Activated B cell treated with CpG ODN at 0.5 μM for 24 hours (primary cell): ENCODE data around the gene FCGBP. TPM values are rescaled to one million over a fixed set of nuclear protein-coding genes. Genes with fewer than 3 reads are reported as not detected.

Experiments used
- ATAC-seq: fragments of 200-7000 bp; cut with Tn5 transposase; one replicate; pipeline ENCODE4 v1.10.0; 2021; ENCODE audit warnings: low read depth, mild to moderate bottlenecking, moderate library complexity
- CTCF ChIA-PET: fragments of 350-600 bp; sonication (Branson Sonifier 250); formaldehyde crosslinking; loops from one replicate; lab custom pipeline; 2021; ENCODE audit warnings: antibody characterized with exemption; lab: Charles Lee
- POLR2A ChIA-PET: fragments of 350-600 bp; sonication (Branson Sonifier 250); formaldehyde crosslinking; loops from one replicate; lab custom pipeline; 2021; ENCODE audit warnings: antibody characterized with exemption; lab: Charles Lee
- DNase-seq: peaks from one replicate; pipeline ENCODE4 v3.0.0; 2022
- H3K27ac Mint-ChIP-seq: one replicate; pipeline ENCODE4 v1.8.0; 2020; ENCODE audit warnings: mixed read lengths
- H3K27me3 Mint-ChIP-seq: one replicate; pipeline ENCODE4 v1.8.0; 2021; ENCODE audit warnings: mixed read lengths
- H3K36me3 Mint-ChIP-seq: one replicate; pipeline ENCODE4 v1.8.0; 2021; ENCODE audit warnings: low read depth, mixed read lengths
- H3K4me1 Mint-ChIP-seq: one replicate; pipeline ENCODE4 v1.8.0; 2021; ENCODE audit warnings: mixed read lengths
- H3K4me3 Mint-ChIP-seq: one replicate; pipeline ENCODE4 v1.8.0; 2020; ENCODE audit warnings: mild to moderate bottlenecking, mixed read lengths
- H3K9me3 Mint-ChIP-seq: one replicate; pipeline ENCODE4 v1.8.0; 2020; ENCODE audit warnings: mixed read lengths
- intact Hi-C: fragments of 100-400 bp; cut with micrococcal nuclease; formaldehyde crosslinking; loops from one replicate; pipeline ENCODE4 v1.15.1; 2024
- total RNA-seq: library from RNA; stranded (reverse); gene quantifications from 2 replicates; pipeline ENCODE4 v1.2.3, GENCODE V29; 2022
- TF ChIP-seq, protein P1 (sequence below): fragments of 200-600 bp; IDR thresholded peaks from one replicate; pipeline ENCODE4 v1.8.0; 2022; ENCODE audit warnings: antibody characterized with exemption, mild to moderate bottlenecking

FCGBP gene
- total RNA-seq, 1 donor from 2014 or later, result 6.1 TPM

DNA sequence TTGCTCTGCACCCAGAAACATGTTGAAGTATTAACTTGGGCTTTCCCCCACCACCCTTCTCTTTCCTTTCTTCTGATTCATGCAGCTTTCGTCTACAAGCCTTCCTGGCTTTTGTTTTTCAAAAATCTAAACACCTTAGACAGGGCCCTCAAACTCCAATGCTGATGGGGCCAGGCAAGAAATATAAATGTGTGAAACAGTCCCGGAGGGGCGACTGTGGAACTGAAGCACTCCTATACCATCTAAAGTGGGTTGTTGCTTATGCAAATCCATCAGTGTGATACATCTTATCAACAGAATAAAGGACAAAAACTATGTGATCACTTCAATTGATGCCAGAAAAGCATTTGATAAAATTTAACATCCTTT lies 6.1 kb downstream of the FCGBP start:
- Mint-ChIP-seq H3K27ac (no peak overlapping the region), H3K36me3 (no peaks in the 10 kb centered on the region), H3K9me3 (no peaks in the 10 kb centered on the region), H3K4me1 (no peaks in the 10 kb centered on the region), H3K27me3 (no peaks in the 10 kb centered on the region), H3K4me3 (no peak overlapping the region)
- intact Hi-C loops, result no loop called here
- TF ChIP-seq, protein P1, sequence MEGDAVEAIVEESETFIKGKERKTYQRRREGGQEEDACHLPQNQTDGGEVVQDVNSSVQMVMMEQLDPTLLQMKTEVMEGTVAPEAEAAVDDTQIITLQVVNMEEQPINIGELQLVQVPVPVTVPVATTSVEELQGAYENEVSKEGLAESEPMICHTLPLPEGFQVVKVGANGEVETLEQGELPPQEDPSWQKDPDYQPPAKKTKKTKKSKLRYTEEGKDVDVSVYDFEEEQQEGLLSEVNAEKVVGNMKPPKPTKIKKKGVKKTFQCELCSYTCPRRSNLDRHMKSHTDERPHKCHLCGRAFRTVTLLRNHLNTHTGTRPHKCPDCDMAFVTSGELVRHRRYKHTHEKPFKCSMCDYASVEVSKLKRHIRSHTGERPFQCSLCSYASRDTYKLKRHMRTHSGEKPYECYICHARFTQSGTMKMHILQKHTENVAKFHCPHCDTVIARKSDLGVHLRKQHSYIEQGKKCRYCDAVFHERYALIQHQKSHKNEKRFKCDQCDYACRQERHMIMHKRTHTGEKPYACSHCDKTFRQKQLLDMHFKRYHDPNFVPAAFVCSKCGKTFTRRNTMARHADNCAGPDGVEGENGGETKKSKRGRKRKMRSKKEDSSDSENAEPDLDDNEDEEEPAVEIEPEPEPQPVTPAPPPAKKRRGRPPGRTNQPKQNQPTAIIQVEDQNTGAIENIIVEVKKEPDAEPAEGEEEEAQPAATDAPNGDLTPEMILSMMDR, result no peak
- no peak for DNase-seq
- ATAC-seq, result no peak
- POLR2A ChIA-PET, result no interaction called here
- CTCF ChIA-PET, result interaction anchor here (1.1 kb wide), 1 partner anchor 42 kb away, joined by 4 read pairs; the partner anchor contains the start of gene PSMC4

DNA sequence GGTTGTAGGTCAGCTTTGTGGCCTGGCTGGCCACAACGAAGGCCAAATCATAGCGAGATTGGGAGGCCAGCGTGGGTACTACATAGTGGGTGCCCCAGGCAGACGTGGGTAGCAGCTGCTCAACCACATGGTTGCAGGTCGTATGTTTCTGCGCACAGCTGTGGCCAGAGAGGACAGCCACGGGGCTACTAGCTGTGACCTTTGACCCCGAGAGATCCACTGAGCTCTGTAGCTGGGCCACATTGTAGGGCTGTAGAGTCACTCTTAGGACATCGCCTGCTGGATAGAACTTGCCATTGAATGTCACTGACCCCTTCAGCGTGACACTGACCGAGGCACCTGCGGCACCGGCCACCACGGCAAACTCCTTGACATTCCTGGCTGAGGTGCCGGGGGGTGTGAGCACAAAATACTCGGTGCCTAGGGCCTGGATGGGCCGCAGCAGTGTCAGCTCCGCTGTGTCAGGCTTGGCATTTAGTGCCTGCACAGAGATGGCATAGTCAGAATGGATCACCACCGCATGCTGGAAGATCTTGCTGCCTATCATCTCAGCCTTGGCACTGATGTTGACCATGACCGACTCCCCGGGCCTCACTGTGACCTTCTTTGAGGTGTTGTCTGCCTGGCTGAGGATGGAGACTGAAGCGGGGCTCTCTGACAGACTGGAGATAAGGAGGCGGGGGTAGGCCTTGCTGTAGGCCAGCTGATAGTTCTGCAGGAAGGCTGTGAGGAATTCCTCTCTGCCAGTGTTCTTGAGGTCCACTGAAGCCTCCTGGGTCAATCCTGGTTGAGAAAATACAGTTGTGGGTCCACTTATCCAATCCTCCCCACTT lies 6.7 kb downstream of the FCGBP start:
- H3K9me3 Mint-ChIP-seq, result no peaks in the 10 kb centered on the region
- H3K27ac Mint-ChIP-seq, result no peak overlapping the region
- no peaks in the 10 kb centered on the region for H3K36me3 Mint-ChIP-seq
- no peak for ATAC-seq
- POLR2A ChIA-PET, result no interaction called here
- no peaks in the 10 kb centered on the region for H3K4me1 Mint-ChIP-seq
- DNase-seq, result no peak
- intact Hi-C loops, result no loop called here
- H3K27me3 Mint-ChIP-seq, result no peaks in the 10 kb centered on the region
- no peak overlapping the region for H3K4me3 Mint-ChIP-seq
- TF ChIP-seq, protein P1, result no peak
- CTCF ChIA-PET, result interaction anchor here (1.1 kb wide), 1 partner anchor 43 kb away, joined by 4 read pairs; the partner anchor contains the start of gene PSMC4

DNA sequence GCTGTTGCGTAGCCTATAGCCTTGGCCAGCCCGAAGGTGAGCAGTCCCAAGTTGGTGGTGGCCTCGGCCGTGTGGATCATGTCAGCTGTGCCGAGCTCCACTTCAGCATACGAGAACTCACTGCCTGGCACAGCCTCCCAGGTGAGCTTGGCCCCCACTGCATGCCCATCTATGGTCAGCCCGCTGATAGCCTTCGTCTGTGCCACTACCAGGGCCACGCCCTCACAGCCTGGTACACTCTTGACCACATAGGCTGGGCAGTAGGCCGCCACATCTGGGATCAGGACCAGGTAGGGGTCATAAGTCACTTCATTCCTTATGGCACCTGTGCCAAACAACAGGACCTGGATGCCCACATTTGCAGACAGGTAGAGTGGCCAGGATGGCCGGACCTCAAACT lies 7.4 kb downstream of the FCGBP start:
- Mint-ChIP-seq H3K36me3 (no peaks in the 10 kb centered on the region), H3K27ac (no peak overlapping the region), H3K27me3 (no peaks in the 10 kb centered on the region), H3K4me1 (no peaks in the 10 kb centered on the region), H3K4me3 (no peak overlapping the region), H3K9me3 (no peaks in the 10 kb centered on the region)
- ATAC-seq (no peak), DNase-seq (no peak)
- TF ChIP-seq, protein P1, result no peak
- intact Hi-C loops, result no loop called here
- POLR2A ChIA-PET, result no interaction called here
- CTCF ChIA-PET, result no interaction called here

DNA sequence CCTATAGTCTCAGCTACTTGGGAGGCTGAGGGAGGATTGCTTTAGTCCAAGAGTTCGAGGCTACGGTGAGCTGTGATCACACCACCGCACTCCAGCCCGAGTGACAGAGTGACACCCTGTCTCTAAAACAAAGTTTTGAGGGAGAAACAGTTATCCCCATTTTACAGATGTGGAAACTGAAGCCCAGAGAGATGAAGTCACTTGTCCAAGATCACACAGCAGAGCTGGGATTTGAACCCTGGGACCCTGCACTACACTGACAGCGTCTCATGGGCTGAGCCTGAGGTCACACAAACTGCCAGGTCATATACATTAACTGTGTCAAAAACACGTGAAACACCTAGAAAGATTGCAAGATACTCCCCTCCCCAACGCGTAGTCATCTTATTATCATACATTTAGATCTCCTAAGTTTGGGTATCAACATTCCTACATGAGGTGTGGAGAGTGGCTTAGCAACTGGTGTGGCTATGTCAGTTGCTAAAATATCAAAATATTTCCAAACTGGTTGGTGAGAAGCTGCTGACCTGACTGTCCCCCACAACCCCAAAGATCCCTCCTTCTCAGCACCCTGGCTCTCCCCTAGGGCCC lies 8.2 kb downstream of the FCGBP start:
- Mint-ChIP-seq H3K27ac (no peak overlapping the region), H3K4me3 (no peak overlapping the region), H3K9me3 (no peaks in the 10 kb centered on the region), H3K36me3 (no peaks in the 10 kb centered on the region), H3K4me1 (no peaks in the 10 kb centered on the region), H3K27me3 (no peaks in the 10 kb centered on the region)
- intact Hi-C loops, result no loop called here
- no peak for DNase-seq
- no peak for ATAC-seq
- TF ChIP-seq, protein P1, result no peak
- POLR2A ChIA-PET, result interaction anchor here (1.2 kb wide), 1 partner anchor 12 kb away, joined by 4 read pairs; no protein-coding TSS in a partner anchor
- CTCF ChIA-PET, result interaction anchor here (2.5 kb wide), 1 partner anchor 44 kb away, joined by 10 read pairs; the partner anchor contains the start of gene PSMC4

DNA sequence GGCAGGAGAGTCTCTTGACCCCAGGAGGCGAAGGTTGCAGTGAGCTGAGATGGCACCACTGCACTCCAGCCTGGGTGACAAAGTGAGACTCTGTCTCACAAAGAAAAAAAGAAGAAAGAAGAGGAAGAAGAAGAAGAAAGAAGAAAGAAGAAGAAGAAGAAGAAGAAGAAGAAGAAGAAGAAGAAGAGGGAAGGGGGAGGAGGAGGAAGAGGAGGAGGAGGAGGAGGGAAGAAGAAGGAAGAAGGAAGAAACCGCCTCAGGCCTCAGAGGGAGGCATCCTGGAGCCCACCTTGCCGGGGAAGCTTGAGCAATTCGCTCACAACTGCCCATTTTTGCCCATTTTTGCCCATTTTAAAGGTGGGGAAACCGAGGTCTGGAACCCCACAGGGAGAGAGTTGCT lies 9.5 kb downstream of the FCGBP start:
- H3K27ac Mint-ChIP-seq, result no peak overlapping the region
- intact Hi-C loops, result no loop called here
- CTCF ChIA-PET, result interaction anchor here (2.5 kb wide), 1 partner anchor 46 kb away, joined by 10 read pairs; the partner anchor contains the start of gene PSMC4
- no peak overlapping the region for H3K4me3 Mint-ChIP-seq
- no peaks in the 10 kb centered on the region for H3K27me3 Mint-ChIP-seq
- TF ChIP-seq, protein P1, result no peak
- no peaks in the 10 kb centered on the region for H3K9me3 Mint-ChIP-seq
- DNase-seq (no peak), ATAC-seq (no peak)
- POLR2A ChIA-PET, result interaction anchor here (1.2 kb wide), 1 partner anchor 11 kb away, joined by 4 read pairs; no protein-coding TSS in a partner anchor
- no peaks in the 10 kb centered on the region for H3K36me3 Mint-ChIP-seq
- no peaks in the 10 kb centered on the region for H3K4me1 Mint-ChIP-seq
